Measurements from ENCODE around the gene CNOT2.

Gene CNOT2

GRCh38 chr12:70306676-70307075 is 63.4 kb downstream of the CNOT2 start:
- DNase-seq, result no peak

GRCh38 chr12:70307868-70308267 is 64.6 kb downstream of the CNOT2 start:
- DNase-seq, result no peak

GRCh38 chr12:70309348-70309747 is 66.1 kb downstream of the CNOT2 start:
- no peak for DNase-seq

- no peak for DNase-seq
Observed at GRCh38 chr12:70314145-70314544, 70.9 kb downstream of the CNOT2 start.

- DNase-seq, result peak in 1 of 2 donors; percentile 14
Observed at GRCh38 chr12:70317781-70318180, 74.5 kb downstream of the CNOT2 start.

GRCh38 chr12:70319605-70320004 is 76.4 kb downstream of the CNOT2 start:
- no peak for DNase-seq

GRCh38 chr12:70321191-70321590 is 78.0 kb downstream of the CNOT2 start:
- no peak for DNase-seq

GRCh38 chr12:70327541-70327940 is 84.3 kb downstream of the CNOT2 start:
- DNase-seq, result no peak

GRCh38 chr12:70329728-70330127 is 86.5 kb downstream of the CNOT2 start:
- DNase-seq, result no peak

- no peak for DNase-seq
Observed at GRCh38 chr12:70330158-70330557, 86.9 kb downstream of the CNOT2 start.

GRCh38 chr12:70332236-70332635 is 89.0 kb downstream of the CNOT2 start:
- DNase-seq, result no peak

GRCh38 chr12:70334742-70335141 is 91.5 kb downstream of the CNOT2 start:
- no peak for DNase-seq

- DNase-seq, result no peak
Observed at GRCh38 chr12:70338531-70338930, 95.3 kb downstream of the CNOT2 start.

- no peak for DNase-seq
Observed at GRCh38 chr12:70351076-70351475, 107.8 kb downstream of the CNOT2 start.

- DNase-seq, result no peak
Observed at GRCh38 chr12:70353780-70354660, 110.8 kb downstream of the CNOT2 start.

- no peak for DNase-seq
Observed at GRCh38 chr12:70354787-70355186, 111.6 kb downstream of the CNOT2 start.

GRCh38 chr12:70355972-70356371 is 112.7 kb downstream of the CNOT2 start:
- DNase-seq, result no peak

- no peak for DNase-seq
Observed at GRCh38 chr12:70359458-70360197, 116.4 kb downstream of the CNOT2 start.

- DNase-seq, result no peak
Observed at GRCh38 chr12:70360218-70360617, 117.0 kb downstream of the CNOT2 start.

GRCh38 chr12:70364695-70365397 is 121.6 kb downstream of the CNOT2 start:
- no peak for DNase-seq

- DNase-seq, result no peak
Observed at GRCh38 chr12:70365398-70365647, 122.1 kb downstream of the CNOT2 start.

- peak; percentile 52 to 76 for DNase-seq
Observed at GRCh38 chr12:70365648-70366518, 122.7 kb downstream of the CNOT2 start, which contains the start of gene KCNMB4. KCNMB4 (plus strand) TSS chr12:70366290; CDS start chr12:70366735, 445 bp downstream.

Data from CD4-positive, alpha-beta T cell treated with Interferon alpha-2 for 1 hour (primary cell).